ENCODE data around the gene LPP. TPM values are rescaled to one million over a fixed set of nuclear protein-coding genes. Genes with fewer than 3 reads are reported as not detected.

Gene LPP
- total and polyA plus RNA-seq, 8 donors, result 8.0 to 885 (median 305) TPM

- no peak for TF ChIP-seq POLR2A (IDR thresholded peaks at IDR 0.05)
- no peak for TF ChIP-seq CTCF (IDR thresholded peaks at IDR 0.05)
- TF ChIP-seq EP300 (IDR thresholded peaks at IDR 0.05), result no peak
- no peak for TF ChIP-seq POLR2AphosphoS5 (IDR thresholded peaks at IDR 0.05)
- 43 to 60% (median 47%) methylated on average over 1 of the region's 1 CpG for WGBS, 5 donors
- Histone ChIP-seq H3K27me3 (no peaks in the 10 kb centered on the region), H3K4me1 (no peaks in the 10 kb centered on the region), H3K4me3 (no peak overlapping the region), H3K9me3 (no peaks in the 10 kb centered on the region), H3K36me3 (no peaks in the 10 kb centered on the region), H3K27ac (no peak overlapping the region)
- DNase-seq, result no peak
- intact Hi-C loops (cut with DNase I; ENCODE audit: low total_unique reads), result no loop called here
These were observed 16.9 kb upstream of the LPP start for GRCh38 chr3:188137051-188137450.

GRCh38 chr3:188139466-188139865 is 14.5 kb upstream of the LPP start:
- TF ChIP-seq POLR2AphosphoS5 (IDR thresholded peaks at IDR 0.05), result no peak
- no peak for TF ChIP-seq EP300 (IDR thresholded peaks at IDR 0.05)
- TF ChIP-seq POLR2A (IDR thresholded peaks at IDR 0.05), result no peak
- TF ChIP-seq CTCF (IDR thresholded peaks at IDR 0.05), result no peak
- DNase-seq, result no peak
- no peaks in the 10 kb centered on the region for H3K36me3 ChIP-seq
- H3K27ac ChIP-seq, result no peak overlapping the region
- H3K27me3 ChIP-seq, result no peaks in the 10 kb centered on the region
- H3K4me3 ChIP-seq, result no peak overlapping the region
- WGBS, 5 donors, result 94 to 98% (median 96%) methylated on average over 4 of the region's 4 CpGs
- no peaks in the 10 kb centered on the region for H3K9me3 ChIP-seq
- intact Hi-C loops (cut with DNase I; ENCODE audit: low total_unique reads), result no loop called here
- peaks cover 0 to 6% (median 0%) of the 10 kb centered on the region in 4 donors for H3K4me1 ChIP-seq

- 93 to 98% (median 96%) methylated on average over 2 of the region's 2 CpGs for WGBS, 5 donors
- Histone ChIP-seq H3K9me3 (no peaks in the 10 kb centered on the region), H3K27me3 (no peaks in the 10 kb centered on the region), H3K4me3 (no peak overlapping the region), H3K4me1 (peaks cover 0 to 7% (median 5%) of the 10 kb centered on the region in 4 donors), H3K27ac (no peak overlapping the region), H3K36me3 (no peaks in the 10 kb centered on the region)
- TF ChIP-seq EP300 (IDR thresholded peaks at IDR 0.05) (no peak), CTCF (IDR thresholded peaks at IDR 0.05) (no peak), POLR2A (IDR thresholded peaks at IDR 0.05) (no peak), POLR2AphosphoS5 (IDR thresholded peaks at IDR 0.05) (no peak)
- intact Hi-C loops (cut with DNase I; ENCODE audit: low total_unique reads), result no loop called here
- DNase-seq, result no peak
These were observed 7.7 kb upstream of the LPP start for GRCh38 chr3:188146219-188146618.

GRCh38 chr3:188147782-188148181 is 6.2 kb upstream of the LPP start:
- intact Hi-C loops (cut with DNase I; ENCODE audit: low total_unique reads), result no loop called here
- Histone ChIP-seq H3K9me3 (no peaks in the 10 kb centered on the region), H3K36me3 (no peaks in the 10 kb centered on the region), H3K4me1 (peaks cover 9 to 23% (median 17%) of the 10 kb centered on the region in 4 donors), H3K27ac (no peak overlapping the region), H3K27me3 (no peaks in the 10 kb centered on the region), H3K4me3 (no peak overlapping the region)
- WGBS, 5 donors, result 88 to 94% (median 90%) methylated on average over 3 of the region's 3 CpGs
- no peak for DNase-seq
- TF ChIP-seq EP300 (IDR thresholded peaks at IDR 0.05) (no peak), POLR2A (IDR thresholded peaks at IDR 0.05) (no peak), POLR2AphosphoS5 (IDR thresholded peaks at IDR 0.05) (no peak), CTCF (IDR thresholded peaks at IDR 0.05) (no peak)

All from stomach (tissue), 9 donors.